Bone marrow (tissue), 2 donors: ENCODE results near the gene CCNA1.

Experiments used
- DNase-seq, 2 donors: peaks; one replicate each; lab custom pipeline; 2025; lab: John Stamatoyannopoulos, UW

Gene CCNA1

DNA sequence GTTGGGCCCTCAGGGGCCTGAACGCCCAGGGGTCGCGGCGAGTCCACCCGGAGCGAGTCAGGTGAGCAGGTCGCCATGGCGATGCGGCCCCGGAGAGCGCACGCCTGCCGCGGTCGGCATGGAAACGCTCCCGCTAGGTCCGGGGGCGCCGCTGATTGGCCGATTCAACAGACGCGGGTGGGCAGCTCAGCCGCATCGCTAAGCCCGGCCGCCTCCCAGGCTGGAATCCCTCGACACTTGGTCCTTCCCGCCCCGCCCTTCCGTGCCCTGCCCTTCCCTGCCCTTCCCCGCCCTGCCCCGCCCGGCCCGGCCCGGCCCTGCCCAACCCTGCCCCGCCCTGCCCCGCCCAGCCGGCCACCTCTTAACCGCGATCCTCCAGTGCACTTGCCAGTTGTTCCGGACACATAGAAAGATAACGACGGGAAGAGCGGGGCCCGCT is at the start of gene CCNA1:
Gene CCNA1, plus strand, starts transcription at position 390 of the 439 bp plus-strand sequence. CDS start 562 bp downstream, outside the sequence.
- DNase-seq = peak in 1 of 2 donors; percentile 9

DNA sequence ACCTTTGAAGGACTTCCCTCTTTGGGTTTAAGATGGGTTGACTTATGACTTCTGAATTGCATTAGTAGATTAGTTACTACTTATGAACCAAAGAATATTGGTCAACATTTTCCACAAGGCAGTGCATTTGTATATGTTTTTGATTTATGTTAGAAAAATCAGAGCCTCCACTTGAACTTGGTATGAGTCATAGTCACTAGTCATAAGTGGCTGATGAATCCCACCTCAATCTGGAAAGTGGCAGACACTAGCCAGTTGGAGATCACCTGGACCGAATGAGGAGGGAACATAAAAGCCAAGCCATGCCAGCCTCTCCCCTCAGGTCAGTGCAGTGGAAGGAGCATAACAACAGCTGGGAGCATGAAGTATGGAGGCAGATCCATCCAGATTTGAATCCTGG is 46.8 kb upstream of the CCNA1 start:
- DNase-seq = no peak

DNA sequence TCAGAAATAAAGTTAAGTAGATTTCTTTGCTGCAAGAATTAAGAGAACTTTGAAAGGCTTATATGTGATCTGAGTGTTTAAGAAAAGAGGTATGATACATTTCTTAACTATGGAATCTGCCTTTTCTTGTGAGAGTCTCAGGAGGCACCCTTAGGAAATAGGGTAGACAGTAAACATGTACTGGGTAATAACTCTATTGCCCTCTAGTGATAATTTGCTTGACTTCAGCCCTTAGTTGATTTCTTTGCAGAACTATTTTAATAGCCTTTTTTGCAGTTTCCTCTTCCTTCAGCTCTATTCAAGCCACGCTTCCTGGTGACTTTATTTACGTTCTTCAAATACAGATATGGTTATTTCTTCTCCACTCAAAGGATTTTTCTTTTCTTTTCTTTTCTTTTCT is 37.0 kb upstream of the CCNA1 start:
- peak in 1 of 2 donors; percentile 79 for DNase-seq

DNA sequence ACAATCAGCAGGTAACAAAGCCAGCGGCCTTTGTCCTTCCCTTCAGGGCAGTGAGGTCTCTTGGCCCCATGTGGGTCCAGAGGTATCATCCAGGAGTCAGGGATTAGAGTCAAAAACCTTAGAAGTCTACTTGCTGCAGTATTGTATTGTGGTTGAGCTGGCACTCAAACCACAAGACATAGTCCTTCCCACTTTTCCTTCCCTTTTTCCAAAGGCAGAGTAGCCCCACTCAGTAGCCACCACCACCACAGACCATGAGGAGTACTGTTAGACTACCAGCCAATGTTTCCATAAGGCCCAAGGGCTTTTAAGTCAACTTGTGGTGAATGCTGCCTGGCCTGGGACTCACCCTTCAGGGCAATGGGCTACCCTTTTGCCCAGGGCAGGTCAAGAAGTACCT is 27.1 kb upstream of the CCNA1 start:
- DNase-seq = no peak

DNA sequence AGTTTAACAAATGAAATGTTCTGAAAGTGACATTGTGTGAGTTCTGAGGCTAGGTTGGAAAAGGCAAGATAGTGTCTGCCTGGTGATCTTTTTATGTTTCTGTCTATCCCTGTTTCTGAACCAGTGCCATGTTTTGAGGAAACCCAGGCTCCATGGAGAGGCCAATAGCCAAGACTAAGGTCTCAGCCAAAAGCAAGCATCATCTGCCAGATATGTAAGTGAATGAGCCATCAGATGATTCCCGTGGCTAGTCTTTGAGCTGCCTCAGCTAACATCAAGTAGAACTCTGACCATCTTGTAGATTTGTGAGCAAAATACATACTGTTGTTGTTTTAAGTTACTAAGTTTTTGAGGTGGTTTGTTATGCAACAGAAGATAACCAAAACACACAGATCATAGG is 19.6 kb upstream of the CCNA1 start:
- DNase-seq = no peak

DNA sequence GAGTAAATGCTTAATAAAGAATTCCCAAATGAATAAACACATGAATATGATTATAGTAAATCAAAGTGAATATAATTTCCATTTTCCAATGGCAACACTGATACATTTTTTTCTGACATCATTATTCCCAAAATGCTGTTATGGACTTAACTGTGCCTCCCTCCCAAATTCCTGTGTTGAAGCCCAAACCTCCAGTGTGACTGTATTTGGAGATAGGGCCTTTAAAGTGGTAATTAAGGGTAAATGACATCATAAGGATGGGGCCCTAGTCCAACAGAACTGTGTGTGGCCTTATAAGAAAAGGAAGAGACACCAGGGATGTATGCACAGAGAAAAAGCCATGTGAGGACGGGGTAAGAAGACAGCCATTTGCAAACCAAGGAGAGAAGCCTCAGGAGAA is 19.1 kb upstream of the CCNA1 start:
- DNase-seq = no peak

DNA sequence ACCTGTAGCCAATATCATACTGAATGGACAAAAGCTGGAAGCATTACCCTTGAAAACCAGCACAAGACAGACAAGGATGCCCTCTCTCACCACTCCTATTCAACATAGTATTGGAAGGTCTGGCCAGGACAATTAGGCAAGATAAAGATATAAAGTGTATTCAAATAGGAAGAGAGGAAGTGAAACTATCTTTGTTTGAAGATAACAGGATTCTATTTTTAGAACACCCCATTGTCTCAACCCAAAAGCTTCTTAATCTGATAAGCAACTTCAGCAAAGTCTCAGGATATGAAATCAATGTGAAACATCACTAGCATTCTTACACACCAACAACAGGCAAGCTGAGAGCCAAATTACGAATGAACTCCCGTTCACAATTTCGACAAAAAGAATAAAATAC is 17.8 kb upstream of the CCNA1 start:
- no peak for DNase-seq

DNA sequence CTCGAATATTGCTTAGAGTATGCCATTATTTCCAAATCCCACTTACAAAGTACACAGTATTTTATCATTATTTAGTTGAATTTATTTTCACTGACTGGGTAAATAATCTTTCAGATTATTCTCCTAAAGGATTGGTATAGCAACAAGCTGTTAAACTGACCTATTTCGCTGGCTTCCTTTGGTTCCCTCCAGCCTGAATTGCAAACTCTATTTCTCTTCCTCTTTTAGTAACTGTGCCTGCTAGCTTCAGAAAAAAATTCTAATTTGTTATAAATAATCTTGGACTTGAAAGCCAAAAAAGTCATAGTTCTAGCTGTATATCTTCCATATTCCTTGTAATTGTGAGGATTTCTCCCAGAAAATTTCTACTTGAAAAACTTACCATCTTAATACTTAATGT is 15.0 kb upstream of the CCNA1 start:
- peak in 1 of 2 donors; percentile 29 for DNase-seq

DNA sequence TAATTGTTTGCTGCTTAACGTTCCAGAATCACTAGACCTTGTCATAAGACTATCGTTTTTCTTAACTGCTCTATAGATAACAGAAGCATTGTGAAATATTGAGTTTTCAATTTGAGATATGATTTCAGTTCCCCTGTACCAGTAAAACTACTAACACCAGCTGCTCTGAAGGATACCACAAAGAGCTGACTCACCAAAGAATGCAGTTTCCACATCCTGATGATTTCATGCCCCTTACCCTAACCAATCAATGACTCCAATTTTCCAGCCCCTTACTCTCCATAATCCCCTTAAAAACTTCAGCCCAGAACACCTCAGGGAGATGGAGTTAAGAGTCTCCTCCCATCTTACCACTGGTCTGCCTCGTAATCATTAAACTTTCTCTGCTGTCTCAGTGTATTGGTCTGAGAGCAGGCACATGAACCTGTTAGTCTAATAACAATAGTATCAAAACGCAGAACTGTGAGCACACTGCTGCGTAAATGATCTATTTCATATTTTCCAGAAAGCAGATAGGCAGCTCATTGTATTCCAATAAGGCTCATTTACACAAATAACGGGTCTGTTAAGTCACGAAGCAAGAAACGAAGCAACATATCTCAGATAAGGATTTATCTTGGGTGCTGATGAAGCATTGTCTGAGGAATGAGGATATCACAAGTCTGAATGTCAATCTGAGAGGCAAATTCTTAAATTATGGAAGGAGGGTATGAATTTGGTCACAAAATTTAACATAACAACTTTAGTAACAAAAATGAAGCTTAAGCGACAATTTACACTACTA is 14.1 kb upstream of the CCNA1 start:
- DNase-seq = peak in 1 of 2 donors; percentile 64

DNA sequence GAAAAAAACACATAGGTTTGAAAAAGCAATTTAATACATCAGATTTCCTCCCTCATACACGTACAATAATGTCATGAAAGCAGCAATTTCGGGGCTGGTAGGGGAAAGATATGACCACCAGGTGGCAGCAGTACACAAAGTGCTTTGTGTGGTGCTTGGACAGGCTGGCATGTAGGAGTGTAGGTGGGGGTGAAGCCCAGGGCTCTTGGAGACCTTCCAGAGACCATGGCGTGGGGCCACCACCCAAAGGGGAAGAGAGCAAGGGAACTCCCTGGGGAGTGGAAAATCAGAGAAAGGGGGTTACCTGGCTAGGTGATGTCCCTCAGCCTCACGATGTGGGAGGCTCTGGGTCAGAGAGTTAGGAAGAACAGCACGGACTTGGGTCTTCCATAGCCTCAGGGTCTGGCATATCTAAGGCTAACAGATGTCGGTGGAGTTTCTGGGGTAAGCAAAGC is 11.8 kb upstream of the CCNA1 start:
- peak; percentile 49 to 74 for DNase-seq

DNA sequence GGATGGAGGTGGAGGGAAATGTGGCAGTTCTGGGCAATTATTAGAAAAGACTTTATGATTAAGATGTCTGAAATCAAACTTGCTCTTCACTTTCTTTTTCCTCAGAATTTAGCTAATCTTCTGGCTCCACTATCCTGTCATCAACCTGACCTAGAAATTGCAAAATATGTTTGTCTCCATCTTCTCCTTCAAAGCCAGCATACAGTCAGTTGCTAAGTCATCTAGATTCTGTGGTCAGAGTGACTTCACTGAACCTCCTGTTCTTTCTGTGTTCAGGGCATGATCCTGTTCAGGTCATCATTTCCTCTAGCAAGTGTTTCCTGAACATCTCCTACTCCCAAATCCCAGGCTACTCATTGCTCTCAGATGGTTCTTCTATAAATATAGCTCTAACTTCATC is 10.8 kb upstream of the CCNA1 start:
- DNase-seq = peak in 1 of 2 donors; percentile 39

DNA sequence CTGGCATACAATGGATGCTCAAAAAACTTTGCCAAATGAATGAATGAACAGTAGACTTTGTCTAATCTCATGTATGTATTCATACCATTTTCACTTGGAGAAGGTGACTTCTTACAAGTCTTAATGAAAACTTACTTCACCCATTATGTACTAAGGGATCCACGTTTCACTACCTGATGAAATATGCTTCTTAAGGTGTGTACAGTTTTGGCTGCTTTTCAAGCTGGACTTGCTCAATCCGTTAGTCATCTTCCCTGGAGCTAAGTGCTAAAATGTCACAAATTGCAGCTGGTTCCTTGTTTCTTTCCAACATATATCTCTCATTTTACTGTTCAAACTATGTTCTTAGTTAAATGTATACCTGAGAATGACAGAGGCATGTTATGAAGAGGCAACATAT is 4.2 kb upstream of the CCNA1 start:
- DNase-seq = no peak

DNA sequence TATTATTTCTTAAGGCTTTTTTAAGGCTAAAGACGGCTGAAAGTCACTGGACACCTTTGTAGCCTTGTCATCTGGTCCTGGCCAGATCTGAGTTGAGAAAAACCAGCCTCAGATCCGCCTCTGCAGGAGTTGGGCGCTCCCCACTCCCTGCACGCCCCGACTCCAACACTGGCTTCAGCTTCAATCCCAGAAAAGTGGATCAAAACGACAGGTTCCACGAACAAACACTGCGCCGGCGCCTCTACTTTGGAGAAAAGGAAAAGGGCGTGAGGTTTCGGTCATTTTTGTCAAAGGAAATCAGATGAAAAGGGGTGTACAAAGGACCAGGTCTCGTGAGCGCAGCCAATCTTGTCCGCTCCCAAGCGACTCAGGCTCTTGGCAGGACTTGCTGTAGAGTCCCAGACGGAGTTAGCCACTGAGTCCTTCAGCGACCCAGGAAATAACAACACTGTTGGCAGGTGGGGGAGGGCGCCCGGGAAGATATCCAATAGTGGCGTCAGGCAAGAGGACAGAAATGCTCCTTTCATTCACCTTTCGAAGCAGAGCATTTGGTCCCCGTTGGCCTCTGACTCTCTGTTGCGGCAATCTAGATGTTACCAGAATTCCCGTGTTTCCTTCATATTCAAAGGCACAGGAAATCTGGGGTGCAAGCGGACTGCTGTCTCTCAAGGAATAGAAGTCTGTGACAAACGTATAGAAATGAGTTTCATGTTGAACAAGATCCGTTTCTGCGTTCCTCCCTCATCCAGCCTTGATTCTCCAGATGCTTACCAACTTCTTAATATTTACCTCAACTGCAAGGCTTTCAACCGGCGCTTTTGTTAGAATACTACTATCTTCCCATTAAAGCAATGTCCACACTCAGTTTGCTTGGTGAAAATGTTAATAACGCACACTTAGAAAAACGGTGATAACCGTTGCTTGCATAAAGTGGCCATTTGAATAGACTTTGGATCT is 1.8 kb upstream of the CCNA1 start:
- DNase-seq = no peak

DNA sequence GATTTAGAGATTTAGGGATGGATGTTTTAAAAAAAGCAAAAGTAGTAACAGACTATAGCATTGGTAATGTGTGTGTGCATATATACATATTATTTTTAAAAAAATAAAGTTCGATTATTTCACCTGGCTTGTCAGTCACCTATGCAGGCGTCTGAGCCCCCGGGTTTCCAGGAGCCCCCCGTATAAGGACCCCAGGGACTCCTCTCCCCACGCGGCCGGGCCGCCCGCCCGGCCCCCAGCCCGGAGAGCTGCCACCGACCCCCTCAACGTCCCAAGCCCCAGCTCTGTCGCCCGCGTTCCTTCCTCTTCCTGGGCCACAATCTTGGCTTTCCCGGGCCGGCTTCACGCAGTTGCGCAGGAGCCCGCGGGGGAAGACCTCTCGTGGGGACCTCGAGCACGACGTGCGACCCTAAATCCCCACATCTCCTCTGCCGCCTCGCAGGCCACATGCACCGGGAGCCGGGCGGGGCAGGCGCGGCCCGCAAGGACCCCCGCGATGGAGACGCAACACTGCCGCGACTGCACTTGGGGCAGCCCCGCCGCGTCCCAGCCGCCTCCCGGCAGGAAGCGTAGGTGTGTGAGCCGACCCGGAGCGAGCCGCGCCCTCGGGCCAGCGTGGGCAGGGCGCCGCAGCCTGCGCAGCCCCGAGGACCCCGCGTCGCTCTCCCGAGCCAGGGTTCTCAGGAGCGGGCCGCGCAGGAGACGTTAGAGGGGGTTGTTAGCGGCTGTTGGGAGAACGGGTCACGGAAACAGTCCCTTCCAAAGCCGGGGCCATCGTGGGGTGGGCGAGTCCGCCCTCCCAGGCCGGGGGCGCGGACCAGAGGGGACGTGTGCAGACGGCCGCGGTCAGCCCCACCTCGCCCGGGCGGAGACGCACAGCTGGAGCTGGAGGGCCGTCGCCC is 840 bp upstream of the CCNA1 start:
- DNase-seq = peak in 1 of 2 donors; percentile 6

DNA sequence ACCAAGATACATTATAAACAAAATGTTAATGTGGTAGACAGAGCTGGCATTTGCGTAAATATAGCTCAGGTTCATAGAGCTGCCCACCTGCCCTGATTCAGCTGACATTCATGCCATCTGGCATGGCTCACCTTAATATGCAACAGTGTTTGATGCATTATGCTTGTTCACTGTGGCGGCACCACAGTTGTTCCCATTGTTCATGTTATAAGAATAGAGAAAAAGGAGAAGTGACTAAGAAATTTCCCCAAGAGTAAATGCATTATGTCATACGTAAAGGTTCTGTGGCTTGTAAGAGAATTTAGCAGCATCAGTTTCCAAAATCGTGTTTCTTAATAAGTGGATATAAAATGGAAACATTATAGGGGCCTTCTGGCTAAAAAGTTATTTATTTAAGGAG is 4.5 kb downstream of the CCNA1 start:
- DNase-seq = no peak

DNA sequence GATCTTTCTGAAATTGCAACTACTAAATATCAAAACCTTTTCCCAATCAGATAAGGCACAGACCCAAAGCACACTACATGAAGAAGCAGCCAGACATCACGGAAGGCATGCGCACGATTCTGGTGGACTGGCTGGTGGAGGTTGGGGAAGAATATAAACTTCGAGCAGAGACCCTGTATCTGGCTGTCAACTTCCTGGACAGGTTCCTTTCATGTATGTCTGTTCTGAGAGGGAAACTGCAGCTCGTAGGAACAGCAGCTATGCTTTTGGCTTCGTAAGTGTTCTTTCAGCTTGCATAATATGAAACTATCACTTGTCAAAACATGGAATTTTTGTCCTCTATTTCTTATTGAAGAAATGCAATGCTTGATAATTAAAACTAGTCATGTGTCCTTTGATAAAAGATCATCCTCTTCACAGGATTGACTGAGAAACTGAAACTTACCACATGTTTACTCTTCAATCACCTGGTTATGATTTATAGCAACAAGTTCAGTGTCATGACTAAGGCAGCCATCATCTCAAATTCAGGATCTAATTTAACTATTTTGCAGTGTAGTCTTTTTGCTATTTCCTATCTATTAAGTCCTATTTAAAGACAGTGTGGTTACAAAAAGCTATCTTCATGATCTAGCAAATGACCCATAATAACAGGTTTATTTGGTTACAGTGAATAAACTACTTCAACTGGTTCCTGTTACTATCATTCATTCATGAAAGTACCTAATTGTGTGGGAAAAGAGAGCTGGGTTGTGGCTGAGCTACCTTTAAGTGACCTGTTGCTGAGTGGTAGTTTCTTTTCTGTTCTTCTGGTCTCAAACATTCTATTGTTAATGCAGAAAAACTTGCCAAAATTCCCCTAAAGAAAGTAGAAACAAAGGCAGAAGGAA is 6.5 kb downstream of the CCNA1 start:
- no peak for DNase-seq

DNA sequence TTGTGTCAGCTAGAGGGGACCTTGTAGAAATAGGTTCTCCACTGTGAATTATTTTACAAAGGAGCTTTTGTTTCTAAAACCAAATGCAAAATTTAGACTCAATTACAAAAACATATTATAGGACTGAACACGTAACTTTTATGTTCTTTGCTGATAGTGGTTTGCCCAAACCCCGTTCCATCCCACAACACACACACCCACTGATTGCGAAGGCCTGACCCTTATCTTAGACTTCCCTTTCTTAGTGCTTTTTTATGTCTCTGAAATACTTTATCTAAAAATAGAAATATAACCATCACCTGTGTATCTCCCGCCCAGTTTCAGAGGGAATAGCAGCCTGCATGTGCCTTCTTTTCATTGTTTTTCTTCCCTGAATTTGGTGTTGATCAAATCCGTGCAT is 13.0 kb downstream of the CCNA1 start:
- DNase-seq = no peak

DNA sequence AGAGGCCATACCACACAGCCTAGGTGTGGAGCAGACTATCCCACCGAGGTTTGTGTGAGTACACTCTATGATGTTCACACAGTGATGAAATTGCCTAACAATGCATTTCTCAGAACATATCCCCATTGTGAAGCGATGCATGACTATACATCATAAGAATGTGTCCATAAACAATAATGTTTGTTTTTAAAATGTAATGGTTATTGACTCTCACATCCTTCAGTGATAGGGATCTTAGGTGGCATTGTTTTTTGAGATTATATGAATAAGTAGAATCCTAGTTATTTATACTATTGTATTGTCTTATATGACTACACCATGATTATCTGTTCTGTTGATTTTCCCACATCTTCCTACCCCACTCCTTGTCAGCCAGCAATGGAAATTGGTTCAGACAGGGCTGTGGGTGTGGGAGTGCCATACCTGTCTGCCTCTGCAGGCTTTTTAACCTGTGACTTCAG is 13.6 kb downstream of the CCNA1 start:
- no peak for DNase-seq

DNA sequence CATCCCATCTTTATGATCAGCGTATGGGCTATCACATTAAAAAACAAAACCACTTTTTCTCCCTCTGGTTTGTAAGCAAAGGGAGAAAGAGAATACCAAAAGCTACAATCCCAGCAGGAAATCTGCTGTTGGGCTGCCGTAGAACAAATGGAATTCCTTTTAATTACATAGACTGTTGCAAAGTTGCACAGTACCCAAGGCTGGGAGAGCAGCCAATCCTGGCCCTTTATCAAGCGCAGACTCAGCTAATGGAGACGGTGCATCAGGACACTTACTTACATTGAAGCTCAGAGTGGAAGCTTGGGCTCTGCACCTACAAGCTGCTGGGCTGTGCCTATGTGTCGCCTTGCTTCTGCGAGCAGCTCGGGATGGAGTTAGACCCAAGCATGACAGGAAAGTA is 15.2 kb downstream of the CCNA1 start:
- DNase-seq = no peak

DNA sequence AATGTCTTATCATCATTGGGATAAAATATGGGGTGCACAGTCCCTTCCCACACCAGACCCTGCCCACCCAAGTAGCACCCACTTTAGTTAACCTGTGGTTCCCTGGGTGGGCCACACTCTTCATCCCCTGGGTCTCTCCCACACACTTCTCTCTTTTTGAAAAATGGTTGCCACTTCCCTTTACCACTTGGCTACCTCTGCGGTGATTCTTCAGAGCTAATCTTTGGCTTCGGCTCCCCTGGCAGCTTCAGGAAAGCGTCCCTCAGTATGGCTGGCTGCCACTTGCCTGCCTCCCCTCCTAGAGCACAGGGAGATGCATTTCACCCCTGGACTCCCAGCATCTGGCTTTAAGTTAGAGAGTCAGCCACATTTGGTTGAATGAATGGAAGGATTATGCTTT is 18.2 kb downstream of the CCNA1 start:
- DNase-seq = no peak

DNA sequence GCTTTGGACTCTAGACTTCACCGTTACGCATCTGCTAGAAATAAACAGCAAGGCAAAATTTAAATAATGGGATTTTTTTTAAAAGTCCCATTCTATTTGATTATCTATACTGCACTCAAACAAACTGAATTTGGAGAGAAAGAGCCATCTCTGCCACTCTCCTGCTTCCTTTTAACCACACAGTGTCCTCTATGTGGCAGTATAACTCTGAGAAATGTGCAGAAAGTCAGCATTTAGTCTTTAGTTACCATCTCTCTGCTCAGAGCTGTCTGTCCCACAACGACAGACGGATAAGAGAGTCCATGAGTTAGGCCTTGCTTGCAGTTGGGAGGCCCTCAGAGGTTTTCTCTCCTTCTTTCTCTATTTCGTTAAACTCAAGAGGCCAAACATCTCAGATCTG is 21.2 kb downstream of the CCNA1 start:
- DNase-seq = no peak
